Prostate gland (tissue), 2 donors: ENCODE data around the gene SNX18.

ENCODE experiments used
- POLR2A ChIP-seq: fragments of 450-650 bp; IDR thresholded peaks from one replicate; pipeline ENCODE4 v1.6.1; 2016; ENCODE audit warnings: antibody characterized with exemption, mild to moderate bottlenecking
- POLR2AphosphoS5 ChIP-seq: sonication (generic); formaldehyde crosslinking; IDR thresholded peaks from one replicate; pipeline ENCODE4 v1.6.1; 2017; ENCODE audit warnings: antibody characterized with exemption
- TF ChIP-seq, protein P1 (sequence below), 4 experiments: fragments of 200-600 bp in 2 of 4; fragments of 450-650 bp in 2 of 4; sonication (generic) in 2 of 4; IDR thresholded peaks; 1 replicate in 3 of 4; 2 replicates in 1 of 4; pipeline ENCODE4 v1.5.1; 2016 to 2019; ENCODE audit warnings: antibody characterized with exemption in 4 of 4, mild to moderate bottlenecking in 2 of 4, moderate library complexity in 2 of 4

DNA sequence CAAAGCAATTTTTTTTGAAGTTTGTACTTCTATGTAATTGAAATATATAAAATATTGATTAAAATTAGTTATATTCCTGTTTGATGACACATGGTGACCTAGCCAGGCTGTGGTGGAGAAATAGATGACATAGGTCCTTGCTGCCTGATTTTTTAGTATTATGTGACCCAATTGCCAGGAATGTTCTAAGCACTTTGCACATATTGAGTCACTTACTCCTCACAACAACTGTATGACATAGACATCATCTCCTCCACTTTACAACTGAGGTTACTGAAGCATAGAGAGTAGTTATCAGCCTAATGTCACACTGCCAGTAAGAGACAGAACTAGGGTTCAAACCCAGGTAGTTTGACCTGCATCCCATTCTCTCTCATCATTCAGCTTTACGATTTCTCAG lies 26.2 kb upstream of the SNX18 start:
- TF ChIP-seq POLR2AphosphoS5 = no peak
- TF ChIP-seq, protein P1, sequence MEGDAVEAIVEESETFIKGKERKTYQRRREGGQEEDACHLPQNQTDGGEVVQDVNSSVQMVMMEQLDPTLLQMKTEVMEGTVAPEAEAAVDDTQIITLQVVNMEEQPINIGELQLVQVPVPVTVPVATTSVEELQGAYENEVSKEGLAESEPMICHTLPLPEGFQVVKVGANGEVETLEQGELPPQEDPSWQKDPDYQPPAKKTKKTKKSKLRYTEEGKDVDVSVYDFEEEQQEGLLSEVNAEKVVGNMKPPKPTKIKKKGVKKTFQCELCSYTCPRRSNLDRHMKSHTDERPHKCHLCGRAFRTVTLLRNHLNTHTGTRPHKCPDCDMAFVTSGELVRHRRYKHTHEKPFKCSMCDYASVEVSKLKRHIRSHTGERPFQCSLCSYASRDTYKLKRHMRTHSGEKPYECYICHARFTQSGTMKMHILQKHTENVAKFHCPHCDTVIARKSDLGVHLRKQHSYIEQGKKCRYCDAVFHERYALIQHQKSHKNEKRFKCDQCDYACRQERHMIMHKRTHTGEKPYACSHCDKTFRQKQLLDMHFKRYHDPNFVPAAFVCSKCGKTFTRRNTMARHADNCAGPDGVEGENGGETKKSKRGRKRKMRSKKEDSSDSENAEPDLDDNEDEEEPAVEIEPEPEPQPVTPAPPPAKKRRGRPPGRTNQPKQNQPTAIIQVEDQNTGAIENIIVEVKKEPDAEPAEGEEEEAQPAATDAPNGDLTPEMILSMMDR (IDR thresholded peaks at IDR 0.05) = no peak
- no peak for TF ChIP-seq POLR2A
